Colonic mucosa (tissue), 4 donors: ENCODE measurements around the gene SMCO4. TPM values are rescaled to one million over a fixed set of nuclear protein-coding genes. Genes with fewer than 3 reads are reported as not detected.
"Not testable (repeated sequence)": the region's sequence is repeated elsewhere in the genome, so short reads cannot be mapped to it uniquely, and the experiment has no call there.

Experiments used
- DNase-seq: peaks from one replicate; pipeline ENCODE4 v3.0.0-alpha.2; 2020
- H3K27ac ChIP-seq: fragments of 200-600 bp; one replicate; pipeline ENCODE4 v1.8.0; 2021
- H3K27me3 ChIP-seq: fragments of 200-600 bp; one replicate; pipeline ENCODE4 v1.8.0; 2021
- H3K36me3 ChIP-seq: fragments of 200-600 bp; one replicate; pipeline ENCODE4 v1.8.0; 2021
- H3K4me1 ChIP-seq: fragments of 200-600 bp; one replicate; pipeline ENCODE4 v1.8.0; 2021; ENCODE audit warnings: mild to moderate bottlenecking
- H3K4me3 ChIP-seq: fragments of 200-600 bp; one replicate; pipeline ENCODE4 v1.8.0; 2021
- H3K9ac ChIP-seq, 2 donors: one replicate each; pipeline ENCODE4 v1.7.0; 2013; ENCODE audit warnings: control low read depth in 2 of 2, low read depth in 2 of 2, low read length in 2 of 2
- H3K9me3 ChIP-seq: fragments of 200-600 bp; one replicate; pipeline ENCODE4 v1.8.0; 2021
- CTCF ChIP-seq: fragments of 200-600 bp; IDR thresholded peaks from one replicate; pipeline ENCODE4 v1.8.0; 2022; ENCODE audit warnings: antibody characterized with exemption, mild to moderate bottlenecking
- intact Hi-C: fragments of 100-400 bp; cut with DNase I; formaldehyde crosslinking; loops from one replicate; pipeline ENCODE4 v1.14.1; 2022
- total RNA-seq, 2 donors: library from RNA; stranded (reverse); fragmentation: NEBNext Ultra II Directional in 1 of 2; extraction: Animal tissue kit (Norgen Biotek cat#: 25700) in 1 of 2; gene quantifications; one replicate each; pipeline ENCODE4 v1.2.1, GENCODE V29; 2021
- donor health status: healthy.
- donor health status: DM: no; HTN: no; CAD: no.
- donor health status: DM: no; HTN: no; CAD: no.

The SMCO4 gene
- total RNA-seq, 2 donors from 2014 or later: 47.2 to 73.7 TPM

GRCh38 chr11:93540896-93541553 lies 2.2 kb downstream of the SMCO4 start:
- Histone ChIP-seq H3K36me3 (no peaks in the 10 kb centered on the region), H3K4me1 (no peaks in the 10 kb centered on the region), H3K27me3 (no peaks in the 10 kb centered on the region), H3K9ac (no peak overlapping the region), H3K27ac (no peak overlapping the region), H3K9me3 (no peaks in the 10 kb centered on the region), H3K4me3 (no peak overlapping the region)
- TF ChIP-seq CTCF: no peak
- no peak for DNase-seq
- intact Hi-C loops: loop anchor here (5.0 kb wide), 3 partner anchors 59 to 304 kb away; no protein-coding TSS in a partner anchor

- no peak overlapping the region for H3K27ac ChIP-seq
- no peak for DNase-seq
- H3K27me3 ChIP-seq: no peaks in the 10 kb centered on the region
- H3K4me3 ChIP-seq: no peak overlapping the region
- H3K9me3 ChIP-seq: no peaks in the 10 kb centered on the region
- H3K4me1 ChIP-seq: no peaks in the 10 kb centered on the region
- no peak overlapping the region for H3K9ac ChIP-seq
- intact Hi-C loops: loop anchor here (5.0 kb wide), 3 partner anchors 58 to 303 kb away; no protein-coding TSS in a partner anchor
- no peaks in the 10 kb centered on the region for H3K36me3 ChIP-seq
- no peak for TF ChIP-seq CTCF
Observed at GRCh38 chr11:93540337-93540736, 2.9 kb downstream of the SMCO4 start.

- no peak overlapping the region for H3K4me3 ChIP-seq
- no peaks in the 10 kb centered on the region for H3K36me3 ChIP-seq
- intact Hi-C loops: no loop called here
- no peak for TF ChIP-seq CTCF
- no peak overlapping the region for H3K27ac ChIP-seq
- no peaks in the 10 kb centered on the region for H3K4me1 ChIP-seq
- no peaks in the 10 kb centered on the region for H3K27me3 ChIP-seq
- H3K9me3 ChIP-seq: no peaks in the 10 kb centered on the region
- DNase-seq: no peak
- no peak overlapping the region for H3K9ac ChIP-seq
Observed at GRCh38 chr11:93537767-93538261, 5.4 kb downstream of the SMCO4 start.

- Histone ChIP-seq H3K4me3 (no peak overlapping the region), H3K27ac (no peak overlapping the region), H3K9me3 (no peaks in the 10 kb centered on the region), H3K9ac (no peak overlapping the region), H3K4me1 (no peaks in the 10 kb centered on the region), H3K27me3 (no peaks in the 10 kb centered on the region), H3K36me3 (no peaks in the 10 kb centered on the region)
- intact Hi-C loops: no loop called here
- TF ChIP-seq CTCF: no peak
- no peak for DNase-seq
Observed at GRCh38 chr11:93537049-93537448, 6.1 kb downstream of the SMCO4 start.

GRCh38 chr11:93536101-93536861 lies 6.9 kb downstream of the SMCO4 start:
- TF ChIP-seq CTCF: no peak
- Histone ChIP-seq H3K9ac (no peak overlapping the region), H3K4me1 (no peaks in the 10 kb centered on the region), H3K27me3 (no peaks in the 10 kb centered on the region), H3K4me3 (no peak overlapping the region), H3K27ac (no peak overlapping the region), H3K9me3 (no peaks in the 10 kb centered on the region), H3K36me3 (no peaks in the 10 kb centered on the region)
- no peak for DNase-seq
- intact Hi-C loops: no loop called here

- H3K27ac ChIP-seq, H3K4me1 ChIP-seq, H3K36me3 ChIP-seq, DNase-seq, intact Hi-C loops, H3K9ac ChIP-seq, H3K9me3 ChIP-seq, H3K27me3 ChIP-seq, H3K4me3 ChIP-seq: not testable (repeated sequence)
Observed at GRCh38 chr11:93535578-93535977, 7.6 kb downstream of the SMCO4 start.
